A673 (cell line): ENCODE results near the gene GPR183.

Experiments
- EZH2 ChIP-seq: fragments of 200-600 bp; sonication (generic); IDR thresholded peaks from 2 replicates; pipeline ENCODE4 v1.6.1; 2017; ENCODE audit warnings: borderline replicate concordance, low read depth, mild to moderate bottlenecking, mixed read lengths, antibody characterized with exemption, low read length; ENCODE audit not compliant: poor library complexity, severe bottlenecking
- TF ChIP-seq, protein P1 (sequence below): fragments of 300-800, 200-600 bp; sonication (generic); conservative IDR thresholded peaks from 2 replicates; pipeline ENCODE4 v1.5.1; 2017; ENCODE audit warnings: low read depth, mild to moderate bottlenecking, antibody characterized with exemption, low read length, moderate library complexity, mixed read lengths

DNA sequence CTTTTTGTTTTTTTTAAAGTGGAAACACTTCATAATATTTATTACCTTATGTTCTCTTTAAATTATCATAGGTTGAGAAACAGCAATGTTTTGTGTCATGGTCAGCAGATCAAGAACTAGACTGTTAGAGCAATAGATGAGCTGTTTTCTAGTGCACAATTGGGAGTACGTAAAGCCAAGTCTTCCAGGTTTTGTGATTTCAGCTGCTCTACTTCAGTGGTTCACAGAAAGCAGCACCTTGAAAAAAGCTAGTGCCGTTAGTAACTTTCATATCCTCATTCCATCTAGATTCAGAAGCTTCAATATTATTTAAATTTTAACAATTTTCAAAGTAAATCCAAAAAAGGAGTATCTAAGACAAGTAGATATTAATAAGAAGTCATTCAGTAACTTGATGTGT lies 50.9 kb downstream of the GPR183 start:
- TF ChIP-seq, protein P1, sequence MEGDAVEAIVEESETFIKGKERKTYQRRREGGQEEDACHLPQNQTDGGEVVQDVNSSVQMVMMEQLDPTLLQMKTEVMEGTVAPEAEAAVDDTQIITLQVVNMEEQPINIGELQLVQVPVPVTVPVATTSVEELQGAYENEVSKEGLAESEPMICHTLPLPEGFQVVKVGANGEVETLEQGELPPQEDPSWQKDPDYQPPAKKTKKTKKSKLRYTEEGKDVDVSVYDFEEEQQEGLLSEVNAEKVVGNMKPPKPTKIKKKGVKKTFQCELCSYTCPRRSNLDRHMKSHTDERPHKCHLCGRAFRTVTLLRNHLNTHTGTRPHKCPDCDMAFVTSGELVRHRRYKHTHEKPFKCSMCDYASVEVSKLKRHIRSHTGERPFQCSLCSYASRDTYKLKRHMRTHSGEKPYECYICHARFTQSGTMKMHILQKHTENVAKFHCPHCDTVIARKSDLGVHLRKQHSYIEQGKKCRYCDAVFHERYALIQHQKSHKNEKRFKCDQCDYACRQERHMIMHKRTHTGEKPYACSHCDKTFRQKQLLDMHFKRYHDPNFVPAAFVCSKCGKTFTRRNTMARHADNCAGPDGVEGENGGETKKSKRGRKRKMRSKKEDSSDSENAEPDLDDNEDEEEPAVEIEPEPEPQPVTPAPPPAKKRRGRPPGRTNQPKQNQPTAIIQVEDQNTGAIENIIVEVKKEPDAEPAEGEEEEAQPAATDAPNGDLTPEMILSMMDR = no peak
- no peak for TF ChIP-seq EZH2
